Osteocyte (in vitro differentiated cells): ENCODE results near the gene LPGAT1. TPM values are rescaled to one million over a fixed set of nuclear protein-coding genes. Genes with fewer than 3 reads are reported as not detected.
"Not testable (repeated sequence)": the region's sequence is repeated elsewhere in the genome, so short reads cannot be mapped to it uniquely, and the experiment has no call there.

ENCODE experiments used
- DNase-seq: peaks from one replicate; pipeline ENCODE4 v3.0.0; 2021; ENCODE audit warnings: mixed read lengths; ENCODE audit not compliant: unreplicated experiment; ENCODE audit errors: extremely low spot score
- H3K27ac Mint-ChIP-seq: one replicate; pipeline ENCODE4 v1.8.0; 2021; ENCODE audit warnings: mild to moderate bottlenecking, mixed read lengths; ENCODE audit not compliant: unreplicated experiment
- H3K27me3 Mint-ChIP-seq: one replicate; pipeline ENCODE4 v1.8.0; 2021; ENCODE audit warnings: mixed read lengths; ENCODE audit not compliant: unreplicated experiment
- H3K36me3 Mint-ChIP-seq: one replicate; pipeline ENCODE4 v1.8.0; 2021; ENCODE audit warnings: mixed read lengths; ENCODE audit not compliant: unreplicated experiment
- H3K4me1 Mint-ChIP-seq: one replicate; pipeline ENCODE4 v1.8.0; 2021; ENCODE audit warnings: mixed read lengths; ENCODE audit not compliant: unreplicated experiment
- H3K4me3 Mint-ChIP-seq: one replicate; pipeline ENCODE4 v1.8.0; 2021; ENCODE audit warnings: mild to moderate bottlenecking, moderate library complexity, mixed read lengths; ENCODE audit not compliant: unreplicated experiment
- H3K9me3 Mint-ChIP-seq: one replicate; pipeline ENCODE4 v1.8.0; 2021; ENCODE audit warnings: mixed read lengths; ENCODE audit not compliant: unreplicated experiment
- CTCF ChIP-seq: fragments of 200-600 bp; sonication (generic); IDR thresholded peaks from 2 replicates; pipeline ENCODE4 v1.5.0; 2021; ENCODE audit warnings: antibody characterized with exemption, mild to moderate bottlenecking, moderate library complexity
- total RNA-seq: library from RNA; stranded (reverse); gene quantifications from 2 replicates; pipeline ENCODE4 v1.2.1, GENCODE V29; 2021

LPGAT1 gene
- total RNA-seq, 1 donor from 2014 or later = 51.3 TPM

GRCh38 chr1:211874521-211875347 lies 44.2 kb upstream of the LPGAT1 start:
- no peak for DNase-seq
- no peak overlapping the region for H3K4me3 Mint-ChIP-seq
- no peaks in the 10 kb centered on the region for H3K9me3 Mint-ChIP-seq
- no peak overlapping the region for H3K27ac Mint-ChIP-seq
- H3K36me3 Mint-ChIP-seq = no peaks in the 10 kb centered on the region
- H3K4me1 Mint-ChIP-seq = no peaks in the 10 kb centered on the region
- H3K27me3 Mint-ChIP-seq = peaks cover 4% of the 10 kb centered on the region
- no peak for TF ChIP-seq CTCF

- H3K27ac Mint-ChIP-seq, DNase-seq, H3K27me3 Mint-ChIP-seq, H3K4me1 Mint-ChIP-seq, H3K36me3 Mint-ChIP-seq, H3K4me3 Mint-ChIP-seq, H3K9me3 Mint-ChIP-seq: not testable (repeated sequence)
Observed at GRCh38 chr1:211873731-211874130, 43.2 kb upstream of the LPGAT1 start.

- DNase-seq = no peak
- Mint-ChIP-seq H3K27ac (no peak overlapping the region), H3K9me3 (peaks cover 7% of the 10 kb centered on the region), H3K4me1 (no peaks in the 10 kb centered on the region), H3K27me3 (peaks cover 35% of the 10 kb centered on the region), H3K4me3 (no peak overlapping the region), H3K36me3 (peaks cover 2% of the 10 kb centered on the region)
- TF ChIP-seq CTCF = no peak
Observed at GRCh38 chr1:211870156-211870555, 39.6 kb upstream of the LPGAT1 start.

GRCh38 chr1:211865180-211865579 lies 34.6 kb upstream of the LPGAT1 start:
- Mint-ChIP-seq H3K9me3 (peaks cover 7% of the 10 kb centered on the region), H3K27me3 (peaks cover 37% of the 10 kb centered on the region), H3K27ac (no peak overlapping the region), H3K4me1 (no peaks in the 10 kb centered on the region), H3K4me3 (no peak overlapping the region), H3K36me3 (peaks cover 2% of the 10 kb centered on the region)
- no peak for DNase-seq
- TF ChIP-seq CTCF = no peak

- H3K4me1 Mint-ChIP-seq = no peaks in the 10 kb centered on the region
- no peaks in the 10 kb centered on the region for H3K36me3 Mint-ChIP-seq
- H3K4me3 Mint-ChIP-seq = no peak overlapping the region
- no peak for TF ChIP-seq CTCF
- peaks cover 18% of the 10 kb centered on the region for H3K27me3 Mint-ChIP-seq
- H3K9me3 Mint-ChIP-seq = peaks cover 11% of the 10 kb centered on the region
- no peak for DNase-seq
- H3K27ac Mint-ChIP-seq = no peak overlapping the region
Observed at GRCh38 chr1:211859405-211859804, 28.8 kb upstream of the LPGAT1 start.
